ENCODE measurements around the gene PRRX2. TPM values are rescaled to one million over a fixed set of nuclear protein-coding genes. Genes with fewer than 3 reads are reported as not detected.

PRRX2 gene
- total and polyA plus RNA-seq, 7 donors = 0.46 to 4.7 (median 2.0) TPM; not detected in 1

GRCh38 chr9:129640086-129640870 lies 25.2 kb upstream of the PRRX2 start:
- H3K36me3 ChIP-seq = peaks cover 0 to 42% (median 28%) of the 10 kb centered on the region in 4 donors
- peak overlapping the region in 1 of 4 donors; percentile 31 for H3K27ac ChIP-seq
- peak overlapping the region in 1 of 4 donors; percentile 78 for H3K4me3 ChIP-seq
- TF ChIP-seq EP300 (IDR thresholded peaks at IDR 0.05) = no peak
- no peaks in the 10 kb centered on the region for H3K27me3 ChIP-seq
- no peak for DNase-seq
- peaks cover 0 to 29% (median 24%) of the 10 kb centered on the region in 4 donors for H3K4me1 ChIP-seq
- H3K9me3 ChIP-seq = no peaks in the 10 kb centered on the region
- 80 to 82% methylated on average over 25 of the region's 25 CpGs for WGBS, 2 donors
- intact Hi-C loops (cut with DNase I) = no loop called here

- 19 to 20% methylated on average over 44 of the region's 44 CpGs for WGBS, 2 donors
- Histone ChIP-seq H3K36me3 (peaks cover 0 to 34% (median 22%) of the 10 kb centered on the region in 4 donors), H3K9me3 (no peaks in the 10 kb centered on the region), H3K4me1 (peaks cover 0 to 29% (median 24%) of the 10 kb centered on the region in 4 donors), H3K27ac (peak overlapping the region; percentile 83 to 91 (median 88)), H3K27me3 (no peaks in the 10 kb centered on the region), H3K4me3 (peak overlapping the region; percentile 56 to 96 (median 80))
- no peak for TF ChIP-seq POLR2A (IDR thresholded peaks at IDR 0.05)
- TF ChIP-seq POLR2AphosphoS5 (IDR thresholded peaks at IDR 0.05) = no peak
- no peak for TF ChIP-seq EP300 (IDR thresholded peaks at IDR 0.05)
- no peak for TF ChIP-seq CTCF (IDR thresholded peaks at IDR 0.05)
- no peak for DNase-seq
- intact Hi-C loops (cut with DNase I) = no loop called here
Observed at GRCh38 chr9:129640871-129641749, 24.3 kb upstream of the PRRX2 start.

DNA sequence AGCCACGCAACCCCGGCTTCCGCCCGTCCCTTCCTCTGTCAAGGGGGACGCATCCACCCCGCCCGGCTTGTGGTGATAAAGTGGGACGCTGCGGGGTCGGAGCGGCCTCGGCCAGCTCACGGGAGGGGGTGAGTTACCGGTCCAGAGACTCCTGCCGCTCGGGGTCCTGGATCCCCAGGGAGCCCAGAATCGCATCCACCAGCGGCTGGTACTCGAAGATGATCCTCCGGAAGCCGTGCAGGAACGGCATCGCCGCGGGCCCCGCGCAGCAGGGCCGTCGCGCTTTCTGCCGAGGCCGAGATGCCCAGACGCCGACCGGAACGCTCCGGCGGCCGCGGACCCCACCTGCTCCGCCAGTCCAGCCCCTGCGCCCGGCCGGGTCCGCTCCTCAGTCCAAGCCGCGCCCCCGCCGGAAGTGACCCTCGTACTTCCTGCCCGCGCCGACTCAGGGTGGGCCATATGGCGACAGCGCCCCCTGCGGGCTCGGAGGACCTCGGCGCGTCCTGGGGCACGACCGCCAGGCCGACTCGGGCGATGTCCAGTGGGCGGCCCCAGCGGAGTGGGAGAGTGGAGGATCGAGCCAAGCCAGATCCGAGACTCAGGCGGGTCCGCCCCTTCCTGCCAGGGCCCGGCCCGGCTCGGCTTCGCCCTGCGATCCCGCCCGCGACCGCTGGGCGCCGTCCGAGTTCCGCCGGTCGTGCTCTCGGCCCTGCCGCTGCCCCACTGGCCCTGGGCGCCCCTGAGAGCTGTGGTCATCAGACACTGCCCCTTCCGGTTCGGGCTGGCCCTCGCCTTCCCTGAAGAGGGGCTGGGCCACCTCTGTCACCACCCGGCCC lies 23.5 kb upstream of the PRRX2 start, which contains the start of gene ASB6:
TSS of gene ASB6 (minus strand) at position 402 of the 836 bp plus-strand sequence. CDS start at position 250, 152 bp downstream.
- peaks cover 0 to 25% (median 17%) of the 10 kb centered on the region in 4 donors for H3K36me3 ChIP-seq
- peak within 1 kb of the TSS; percentile 56 to 96 (median 80) for H3K4me3 ChIP-seq
- peak; percentile 52 to 91 (median 86) for TF ChIP-seq POLR2AphosphoS5 (IDR thresholded peaks at IDR 0.05)
- peak; percentile 96 to 99 (median 99) for TF ChIP-seq CTCF (IDR thresholded peaks at IDR 0.05)
- TF ChIP-seq POLR2A (IDR thresholded peaks at IDR 0.05) = peak in 1 of 2 donors; percentile 48
- TF ChIP-seq EP300 (IDR thresholded peaks at IDR 0.05) = no peak
- H3K9me3 ChIP-seq = no peaks in the 10 kb centered on the region
- H3K4me1 ChIP-seq = peaks cover 0 to 29% (median 24%) of the 10 kb centered on the region in 4 donors
- no peaks in the 10 kb centered on the region for H3K27me3 ChIP-seq
- peak; percentile 98 for DNase-seq
- 0 to 1% methylated on average over 93 of the region's 93 CpGs for WGBS, 2 donors
- peak within 1 kb of the TSS; percentile 83 to 91 (median 88) for H3K27ac ChIP-seq
- intact Hi-C loops (cut with DNase I) = loop anchor here (1.0 kb wide), 1 partner anchor 141 kb away; no protein-coding TSS in a partner anchor

DNA sequence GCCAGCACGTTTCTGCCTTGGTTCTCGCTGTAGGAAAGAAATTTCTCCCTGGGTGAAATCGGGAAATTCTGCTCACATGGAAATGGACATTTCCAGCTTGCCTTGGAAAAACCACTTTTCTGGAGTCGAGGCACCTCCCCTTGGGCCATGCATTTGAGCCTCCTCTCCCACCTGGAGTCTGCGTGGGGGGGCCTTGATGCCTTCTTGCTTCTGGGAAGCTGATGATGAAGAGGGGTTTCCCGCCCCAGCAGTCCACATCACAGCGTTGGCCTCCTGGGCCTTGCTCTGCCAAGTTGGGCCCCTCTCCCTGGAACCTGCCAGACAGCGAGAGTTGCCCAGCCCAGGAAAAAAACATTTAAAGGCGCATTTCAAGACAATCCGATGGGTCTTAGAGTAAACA lies 21.7 kb upstream of the PRRX2 start:
- DNase-seq = no peak
- TF ChIP-seq EP300 (IDR thresholded peaks at IDR 0.05) (no peak), POLR2A (IDR thresholded peaks at IDR 0.05) (no peak), POLR2AphosphoS5 (IDR thresholded peaks at IDR 0.05) (no peak), CTCF (IDR thresholded peaks at IDR 0.05) (no peak)
- Histone ChIP-seq H3K27ac (no peak overlapping the region), H3K36me3 (peaks cover 0 to 8% (median under 1%) of the 10 kb centered on the region in 4 donors), H3K9me3 (no peaks in the 10 kb centered on the region), H3K4me1 (peaks cover 0 to 29% (median 24%) of the 10 kb centered on the region in 4 donors), H3K27me3 (no peaks in the 10 kb centered on the region), H3K4me3 (no peak overlapping the region)
- WGBS, 2 donors = 83 to 85% methylated on average over 10 of the region's 10 CpGs
- intact Hi-C loops (cut with DNase I) = no loop called here

All from sigmoid colon (tissue), 7 donors.